ENCODE measurements around the gene BMPR2. TPM values are rescaled to one million over a fixed set of nuclear protein-coding genes. Genes with fewer than 3 reads are reported as not detected.
A peak's percentile ranks its signal among the peaks of the same experiment; 100 is the strongest.

Gene BMPR2
- polyA plus RNA-seq, 1 experiment, result 30.9 TPM

DNA sequence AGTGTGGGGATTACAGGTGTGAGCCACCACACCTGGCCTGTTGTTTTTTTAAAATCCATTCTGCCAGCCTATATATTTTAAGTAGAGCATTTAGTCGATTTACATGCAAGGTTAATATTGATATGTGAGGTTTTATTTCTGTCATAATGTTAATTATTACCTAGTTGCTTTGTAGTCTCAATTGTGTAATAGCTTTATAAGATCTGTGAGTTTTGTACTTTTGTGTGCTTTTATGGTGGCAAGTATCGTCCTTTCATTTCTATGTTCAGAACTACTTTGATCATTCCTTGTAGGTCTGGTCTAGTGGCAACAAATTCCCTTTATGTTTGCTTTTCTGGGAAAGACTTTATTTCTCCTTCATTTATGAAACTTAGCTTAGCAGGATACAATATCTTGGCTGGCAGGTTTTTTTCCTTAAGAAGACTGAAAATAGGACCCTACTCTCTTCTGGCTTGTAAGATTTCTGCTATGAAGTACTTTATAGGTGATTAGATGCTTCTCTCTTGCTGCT is 207.6 kb downstream of the BMPR2 start:
- Histone ChIP-seq H3K4me3 (ENCODE audit: low read depth, low read length) (no peak overlapping the region), H3K27me3 (ENCODE audit: control insufficient read depth, insufficient read depth, low read length) (no peaks in the 10 kb centered on the region), H3K36me3 (ENCODE audit: control insufficient read depth, insufficient read depth, low read length) (no peaks in the 10 kb centered on the region)
- no peak for DNase-seq (ENCODE audit: low read depth)
- TF ChIP-seq, protein P1, sequence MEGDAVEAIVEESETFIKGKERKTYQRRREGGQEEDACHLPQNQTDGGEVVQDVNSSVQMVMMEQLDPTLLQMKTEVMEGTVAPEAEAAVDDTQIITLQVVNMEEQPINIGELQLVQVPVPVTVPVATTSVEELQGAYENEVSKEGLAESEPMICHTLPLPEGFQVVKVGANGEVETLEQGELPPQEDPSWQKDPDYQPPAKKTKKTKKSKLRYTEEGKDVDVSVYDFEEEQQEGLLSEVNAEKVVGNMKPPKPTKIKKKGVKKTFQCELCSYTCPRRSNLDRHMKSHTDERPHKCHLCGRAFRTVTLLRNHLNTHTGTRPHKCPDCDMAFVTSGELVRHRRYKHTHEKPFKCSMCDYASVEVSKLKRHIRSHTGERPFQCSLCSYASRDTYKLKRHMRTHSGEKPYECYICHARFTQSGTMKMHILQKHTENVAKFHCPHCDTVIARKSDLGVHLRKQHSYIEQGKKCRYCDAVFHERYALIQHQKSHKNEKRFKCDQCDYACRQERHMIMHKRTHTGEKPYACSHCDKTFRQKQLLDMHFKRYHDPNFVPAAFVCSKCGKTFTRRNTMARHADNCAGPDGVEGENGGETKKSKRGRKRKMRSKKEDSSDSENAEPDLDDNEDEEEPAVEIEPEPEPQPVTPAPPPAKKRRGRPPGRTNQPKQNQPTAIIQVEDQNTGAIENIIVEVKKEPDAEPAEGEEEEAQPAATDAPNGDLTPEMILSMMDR (IDR thresholded peaks at IDR 0.05; ENCODE audit: insufficient read depth, low read depth, low read length), result no peak
- ChIA-PET POLR2A (no interaction called here), CTCF (interaction anchor here (1.2 kb wide), 1 partner anchor 9 kb away, joined by 4 read pairs; no protein-coding TSS in a partner anchor)

DNA sequence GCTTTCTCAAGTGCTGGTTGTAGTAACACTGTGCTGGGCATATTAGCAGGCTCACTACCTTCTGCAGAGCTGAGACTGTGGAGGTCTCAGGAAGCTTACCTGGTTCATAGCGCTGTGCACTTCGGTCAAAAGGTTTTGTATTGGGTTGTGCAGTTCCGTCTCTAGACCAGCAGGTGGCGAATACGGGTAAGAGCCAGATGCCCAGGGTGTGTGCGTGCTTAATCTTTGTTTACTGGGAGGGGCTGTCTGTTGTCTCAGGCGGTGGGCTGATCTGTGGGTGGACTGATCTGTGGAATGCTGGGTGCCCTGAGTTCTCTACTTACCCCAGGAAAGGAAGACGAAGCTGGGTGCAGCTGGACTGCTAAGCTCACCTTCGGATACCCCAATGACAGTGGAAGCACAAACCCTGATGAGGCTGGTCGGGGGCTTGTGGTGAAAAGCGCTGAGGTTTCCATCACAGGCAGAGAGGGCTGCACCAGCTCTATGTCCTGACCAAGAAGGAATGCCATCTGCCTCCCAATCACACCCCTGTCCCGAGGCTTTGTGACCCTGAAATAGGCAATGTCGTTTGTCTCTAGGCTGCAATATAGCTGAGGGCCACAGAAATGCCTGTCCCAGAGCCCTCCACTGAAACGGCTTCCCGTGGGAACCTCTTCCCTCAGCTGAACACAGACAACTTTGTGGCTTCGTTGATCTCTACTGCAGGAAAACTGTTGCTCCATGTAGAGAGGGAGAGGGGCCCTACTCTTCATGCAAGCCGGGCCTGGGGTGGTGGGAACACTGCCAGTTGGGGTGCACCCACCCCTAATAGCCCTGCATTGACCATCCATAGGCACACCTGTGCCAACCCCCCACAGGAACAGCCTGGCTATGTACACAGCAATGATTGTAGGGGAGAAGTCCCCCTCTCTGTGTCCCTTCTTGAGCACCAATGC is 212.8 kb downstream of the BMPR2 start:
- Histone ChIP-seq H3K4me3 (ENCODE audit: low read depth, low read length) (no peak overlapping the region), H3K27me3 (ENCODE audit: control insufficient read depth, insufficient read depth, low read length) (no peaks in the 10 kb centered on the region), H3K36me3 (ENCODE audit: control insufficient read depth, insufficient read depth, low read length) (no peaks in the 10 kb centered on the region)
- TF ChIP-seq, protein P1 (IDR thresholded peaks at IDR 0.05; ENCODE audit: insufficient read depth, low read depth, low read length), result peak; percentile 91
- POLR2A ChIA-PET, result no interaction called here
- CTCF ChIA-PET, result interaction anchor here (0.6 to 4.3 kb wide), 19 partner anchors 10 to 1321 kb away, joined by 3 to 30 read pairs (median 4); no protein-coding TSS in a partner anchor
- no peak for DNase-seq (ENCODE audit: low read depth)

DNA sequence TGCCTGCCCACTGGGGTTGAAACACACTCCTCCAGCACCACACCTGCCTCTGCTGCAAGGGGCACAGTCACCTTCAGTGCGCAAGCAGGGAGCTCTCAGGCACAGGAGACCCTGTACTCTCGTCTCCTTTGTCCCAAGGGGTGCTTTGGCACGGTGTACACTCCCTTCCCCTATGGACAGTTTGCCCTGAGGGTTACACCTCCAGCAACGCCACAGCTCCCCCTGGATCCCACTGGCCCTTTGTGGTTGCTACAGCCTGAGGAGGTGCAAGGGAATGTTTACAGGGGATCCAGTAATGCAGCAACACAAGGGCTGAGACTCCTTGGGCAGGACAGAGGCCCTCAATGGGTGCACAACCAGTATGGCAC is 213.4 kb downstream of the BMPR2 start:
- Histone ChIP-seq H3K36me3 (ENCODE audit: control insufficient read depth, insufficient read depth, low read length) (no peaks in the 10 kb centered on the region), H3K4me3 (ENCODE audit: low read depth, low read length) (no peak overlapping the region), H3K27me3 (ENCODE audit: control insufficient read depth, insufficient read depth, low read length) (no peaks in the 10 kb centered on the region)
- TF ChIP-seq, protein P1 (IDR thresholded peaks at IDR 0.05; ENCODE audit: insufficient read depth, low read depth, low read length), result no peak
- DNase-seq (ENCODE audit: low read depth), result no peak
- CTCF ChIA-PET, result interaction anchor here (0.7 to 4.3 kb wide), 11 partner anchors 9 to 1320 kb away, joined by 4 to 30 read pairs (median 7); no protein-coding TSS in a partner anchor
- POLR2A ChIA-PET, result no interaction called here

DNA sequence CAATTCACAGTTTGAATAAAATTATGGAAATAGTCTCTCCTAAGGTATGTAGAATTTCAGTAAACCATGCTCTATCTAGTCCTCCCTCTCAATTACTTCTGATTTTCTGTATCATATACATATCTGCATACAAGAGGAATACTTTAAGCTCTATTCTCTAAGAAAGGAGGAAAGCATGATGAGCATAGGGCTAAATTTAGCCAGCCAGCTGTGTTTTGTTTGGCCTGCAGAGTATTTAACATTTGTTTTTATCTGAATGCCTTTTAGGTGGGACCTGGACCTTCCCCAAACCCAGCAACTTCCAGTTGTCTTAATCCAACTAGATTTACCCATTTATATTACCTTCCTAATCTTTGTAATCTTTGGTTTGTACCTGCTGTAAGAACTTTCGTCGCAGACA is 216.4 kb downstream of the BMPR2 start:
- CTCF ChIA-PET, result no interaction called here
- no peak overlapping the region for H3K4me3 ChIP-seq (ENCODE audit: low read depth, low read length)
- no peaks in the 10 kb centered on the region for H3K27me3 ChIP-seq (ENCODE audit: control insufficient read depth, insufficient read depth, low read length)
- POLR2A ChIA-PET, result no interaction called here
- no peak for DNase-seq (ENCODE audit: low read depth)
- TF ChIP-seq, protein P1 (IDR thresholded peaks at IDR 0.05; ENCODE audit: insufficient read depth, low read depth, low read length), result no peak
- no peaks in the 10 kb centered on the region for H3K36me3 ChIP-seq (ENCODE audit: control insufficient read depth, insufficient read depth, low read length)

DNA sequence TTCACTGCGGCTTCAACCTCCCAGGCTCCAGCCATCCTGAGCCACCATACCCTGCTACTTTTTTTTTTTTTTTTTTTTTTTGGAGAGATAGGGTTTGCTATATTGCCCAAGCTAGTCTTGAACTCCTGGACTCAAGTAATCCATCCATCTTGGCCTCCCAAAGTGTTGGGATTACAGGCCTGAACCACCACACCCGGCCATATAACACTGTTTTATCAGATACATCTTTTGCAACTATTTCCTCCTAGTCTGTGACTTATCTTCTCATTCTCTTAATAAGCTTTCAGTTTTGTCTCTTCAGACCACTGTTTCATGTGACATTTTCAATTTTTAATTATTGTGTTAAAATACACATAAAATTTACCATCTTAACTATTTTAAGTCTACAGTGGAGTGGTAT is 223.0 kb downstream of the BMPR2 start:
- no peak for DNase-seq (ENCODE audit: low read depth)
- TF ChIP-seq, protein P1 (IDR thresholded peaks at IDR 0.05; ENCODE audit: insufficient read depth, low read depth, low read length), result no peak
- H3K36me3 ChIP-seq (ENCODE audit: control insufficient read depth, insufficient read depth, low read length), result no peaks in the 10 kb centered on the region
- CTCF ChIA-PET, result interaction anchor here (2.9 kb wide), 1 partner anchor 9 kb away, joined by 30 read pairs; no protein-coding TSS in a partner anchor
- H3K27me3 ChIP-seq (ENCODE audit: control insufficient read depth, insufficient read depth, low read length), result no peaks in the 10 kb centered on the region
- no peak overlapping the region for H3K4me3 ChIP-seq (ENCODE audit: low read depth, low read length)
- POLR2A ChIA-PET, result no interaction called here

All from BJ (cell line).